ENCODE data around the gene CHID1. TPM values are rescaled to one million over a fixed set of nuclear protein-coding genes. Genes with fewer than 3 reads are reported as not detected.

CHID1 gene
- total and polyA plus RNA-seq, 9 of the 15 experiments (the other 6 are each of a cell fraction or from before 2014, with no cell fraction given) = 15.1 to 108 (median 39.8) TPM

DNA sequence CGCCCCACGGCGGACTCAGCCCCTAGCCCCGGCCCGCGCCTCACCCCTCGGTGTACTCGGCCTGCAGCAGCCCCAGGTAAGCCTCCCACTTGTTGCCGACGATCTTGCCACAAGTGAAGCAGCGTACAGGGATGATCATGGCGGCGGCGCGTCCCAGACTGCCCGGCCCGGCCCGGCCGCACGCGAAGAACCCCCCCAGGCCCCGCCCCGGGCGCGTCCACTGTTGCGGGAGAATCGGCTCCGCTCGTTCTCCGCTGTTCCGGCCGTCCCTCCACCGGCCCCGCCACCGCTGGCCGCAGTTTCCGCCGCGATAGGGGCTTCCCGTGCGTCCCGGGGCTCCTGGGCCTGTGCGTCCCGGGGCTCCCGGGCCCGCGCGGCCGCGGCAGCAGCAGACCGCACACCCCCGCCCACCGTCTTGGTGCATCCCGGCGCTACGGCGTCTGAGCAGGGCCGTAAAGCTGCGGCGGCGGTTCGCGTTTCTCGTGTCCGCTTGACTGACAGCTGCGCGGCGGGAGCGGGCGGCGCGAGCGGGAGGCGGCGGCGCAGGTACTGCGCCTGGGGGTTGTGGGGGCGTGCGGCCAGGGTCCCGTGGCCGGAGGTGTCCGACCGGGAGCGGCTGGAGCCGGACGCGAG, 68.1 kb downstream of the CHID1 start, which contains the start of the genes POLR2L and TSPAN4 (continued):
- TF ChIP-seq, protein P1, sequence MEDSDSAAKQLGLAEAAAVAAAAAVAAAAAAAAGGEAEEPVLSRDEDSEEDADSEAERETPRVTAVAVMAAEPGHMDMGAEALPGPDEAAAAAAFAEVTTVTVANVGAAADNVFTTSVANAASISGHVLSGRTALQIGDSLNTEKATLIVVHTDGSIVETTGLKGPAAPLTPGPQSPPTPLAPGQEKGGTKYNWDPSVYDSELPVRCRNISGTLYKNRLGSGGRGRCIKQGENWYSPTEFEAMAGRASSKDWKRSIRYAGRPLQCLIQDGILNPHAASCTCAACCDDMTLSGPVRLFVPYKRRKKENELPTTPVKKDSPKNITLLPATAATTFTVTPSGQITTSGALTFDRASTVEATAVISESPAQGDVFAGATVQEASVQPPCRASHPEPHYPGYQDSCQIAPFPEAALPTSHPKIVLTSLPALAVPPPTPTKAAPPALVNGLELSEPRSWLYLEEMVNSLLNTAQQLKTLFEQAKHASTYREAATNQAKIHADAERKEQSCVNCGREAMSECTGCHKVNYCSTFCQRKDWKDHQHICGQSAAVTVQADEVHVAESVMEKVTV (CRISPR knock-in tag; IDR thresholded peaks at IDR 0.05) = no peak
- no peak for TF ChIP-seq SRSF9 (IDR thresholded peaks at IDR 0.05; ENCODE audit: borderline replicate concordance, low read depth, low read length)
- TF ChIP-seq, protein P2, sequence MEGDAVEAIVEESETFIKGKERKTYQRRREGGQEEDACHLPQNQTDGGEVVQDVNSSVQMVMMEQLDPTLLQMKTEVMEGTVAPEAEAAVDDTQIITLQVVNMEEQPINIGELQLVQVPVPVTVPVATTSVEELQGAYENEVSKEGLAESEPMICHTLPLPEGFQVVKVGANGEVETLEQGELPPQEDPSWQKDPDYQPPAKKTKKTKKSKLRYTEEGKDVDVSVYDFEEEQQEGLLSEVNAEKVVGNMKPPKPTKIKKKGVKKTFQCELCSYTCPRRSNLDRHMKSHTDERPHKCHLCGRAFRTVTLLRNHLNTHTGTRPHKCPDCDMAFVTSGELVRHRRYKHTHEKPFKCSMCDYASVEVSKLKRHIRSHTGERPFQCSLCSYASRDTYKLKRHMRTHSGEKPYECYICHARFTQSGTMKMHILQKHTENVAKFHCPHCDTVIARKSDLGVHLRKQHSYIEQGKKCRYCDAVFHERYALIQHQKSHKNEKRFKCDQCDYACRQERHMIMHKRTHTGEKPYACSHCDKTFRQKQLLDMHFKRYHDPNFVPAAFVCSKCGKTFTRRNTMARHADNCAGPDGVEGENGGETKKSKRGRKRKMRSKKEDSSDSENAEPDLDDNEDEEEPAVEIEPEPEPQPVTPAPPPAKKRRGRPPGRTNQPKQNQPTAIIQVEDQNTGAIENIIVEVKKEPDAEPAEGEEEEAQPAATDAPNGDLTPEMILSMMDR (IDR thresholded peaks at IDR 0.05 in 2 of 3, conservative IDR thresholded peaks at IDR 0.05 in 1 of 3; ENCODE audit: insufficient read depth in 2 of 3, low read depth in 1 of 3, low read length in 3 of 3) = 0 out of 6 replicates have a peak, but pooled peaks of 1 of the 3 experiments have one; percentile 14
- TF ChIP-seq KLF16 (IDR thresholded peaks at IDR 0.05) = peak; percentile 60; the same call in 1 of the 2 replicates
- peak; percentile 54 for TF ChIP-seq HNRNPLL (IDR thresholded peaks at IDR 0.05; ENCODE audit: low read depth, low read length, poor library complexity, severe bottlenecking)
- no peak for TF ChIP-seq ZNF507 (tag; conservative IDR thresholded peaks at IDR 0.05)
- TF ChIP-seq TAF9B (IDR thresholded peaks at IDR 0.05; ENCODE audit: partially characterized antibody) = no peak
- TF ChIP-seq RBBP5 (IDR thresholded peaks at IDR 0.05; ENCODE audit: borderline replicate concordance, insufficient read depth, low read length, poor library complexity, severe bottlenecking) = peak; percentile 81
- no peak for TF ChIP-seq CEBPG (CRISPR knock-in tag; IDR thresholded peaks at IDR 0.05)
- TF ChIP-seq CEBPG (tag; conservative IDR thresholded peaks at IDR 0.05 in 1 of 2, IDR thresholded peaks at IDR 0.05 in 1 of 2) = no peak
- TF ChIP-seq SUPT5H (IDR thresholded peaks at IDR 0.05) = peak; percentile 93
- no peak for TF ChIP-seq ARHGAP35 (IDR thresholded peaks at IDR 0.05; ENCODE audit: partially characterized antibody)
- no peak for TF ChIP-seq ZNF12 (CRISPR knock-in tag; IDR thresholded peaks at IDR 0.05)
- peak; percentile 74 for TF ChIP-seq GATAD2B (IDR thresholded peaks at IDR 0.05; ENCODE audit: borderline replicate concordance)
- no peak for TF ChIP-seq FOXJ2 (tag; IDR thresholded peaks at IDR 0.05)
- TF ChIP-seq, protein P3, sequence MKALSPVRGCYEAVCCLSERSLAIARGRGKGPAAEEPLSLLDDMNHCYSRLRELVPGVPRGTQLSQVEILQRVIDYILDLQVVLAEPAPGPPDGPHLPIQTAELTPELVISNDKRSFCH (CRISPR knock-in tag; IDR thresholded peaks at IDR 0.05) = no peak
- TF ChIP-seq, protein P3 (tag; IDR thresholded peaks at IDR 0.05) = peak; percentile 86; the same call in 1 of the 2 replicates
- TF ChIP-seq, protein P4, sequence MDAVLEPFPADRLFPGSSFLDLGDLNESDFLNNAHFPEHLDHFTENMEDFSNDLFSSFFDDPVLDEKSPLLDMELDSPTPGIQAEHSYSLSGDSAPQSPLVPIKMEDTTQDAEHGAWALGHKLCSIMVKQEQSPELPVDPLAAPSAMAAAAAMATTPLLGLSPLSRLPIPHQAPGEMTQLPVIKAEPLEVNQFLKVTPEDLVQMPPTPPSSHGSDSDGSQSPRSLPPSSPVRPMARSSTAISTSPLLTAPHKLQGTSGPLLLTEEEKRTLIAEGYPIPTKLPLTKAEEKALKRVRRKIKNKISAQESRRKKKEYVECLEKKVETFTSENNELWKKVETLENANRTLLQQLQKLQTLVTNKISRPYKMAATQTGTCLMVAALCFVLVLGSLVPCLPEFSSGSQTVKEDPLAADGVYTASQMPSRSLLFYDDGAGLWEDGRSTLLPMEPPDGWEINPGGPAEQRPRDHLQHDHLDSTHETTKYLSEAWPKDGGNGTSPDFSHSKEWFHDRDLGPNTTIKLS (IDR thresholded peaks at IDR 0.05; ENCODE audit: borderline replicate concordance, low read depth) = no peak
- peak; percentile 97 for TF ChIP-seq RBFOX2 (IDR thresholded peaks at IDR 0.05; ENCODE audit: low read depth, low read length)
- peak; percentile 44; the same call in 1 of the 2 replicates for TF ChIP-seq PML (IDR thresholded peaks at IDR 0.05; ENCODE audit: low read length)
- peak; percentile 99 for TF ChIP-seq POLR2G (IDR thresholded peaks at IDR 0.05; ENCODE audit: low read depth, low read length)
